Epithelial cell of proximal tubule (primary cell): Measurements from ENCODE around the gene HSPA12B. TPM values are rescaled to one million over a fixed set of nuclear protein-coding genes. Genes with fewer than 3 reads are reported as not detected.

Experiments
- DNase-seq: peaks from one replicate; pipeline ENCODE4 v3.0.0-alpha.2; 2011; ENCODE audit warnings: low read depth
- H3K4me3 ChIP-seq: 2 replicates; pipeline ENCODE4 v1.5.1; 2011; ENCODE audit warnings: low read depth, mild to moderate bottlenecking, low read length
- total RNA-seq: library from RNA; depleted of rRNA; stranded (reverse); fragments of >200 nt; gene quantifications from 2 replicates; pipeline ENCODE4 v1.2.3, GENCODE V29; 2015
- TF ChIP-seq, protein P1 (sequence below): conservative IDR thresholded peaks from 2 replicates; pipeline ENCODE4 v1.5.1; 2012; ENCODE audit warnings: low read depth, mild to moderate bottlenecking, low read length

The HSPA12B gene
- total RNA-seq, 1 donor from 2014 or later, result not detected

DNA sequence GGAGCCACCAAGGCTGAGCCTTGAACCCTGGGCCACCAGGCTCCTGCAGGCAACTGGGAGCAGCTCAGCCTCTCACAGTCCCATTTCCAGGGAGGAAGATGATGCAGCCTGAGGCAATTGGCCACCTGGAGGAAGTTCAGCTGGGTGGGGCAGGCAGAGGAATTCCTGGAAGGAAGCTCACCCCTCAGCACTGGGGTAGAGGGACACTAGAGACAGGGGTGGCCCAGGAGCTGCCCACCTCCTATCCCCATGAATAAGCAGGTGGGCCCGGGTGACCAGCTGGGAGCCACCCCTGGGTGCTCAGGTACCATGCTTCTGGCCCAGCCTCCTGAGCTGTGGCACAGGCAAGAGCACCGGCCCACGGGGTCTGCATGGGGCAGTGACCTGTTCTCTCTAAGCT, 3.6 kb upstream of the HSPA12B start:
- no peak for DNase-seq
- TF ChIP-seq, protein P1, sequence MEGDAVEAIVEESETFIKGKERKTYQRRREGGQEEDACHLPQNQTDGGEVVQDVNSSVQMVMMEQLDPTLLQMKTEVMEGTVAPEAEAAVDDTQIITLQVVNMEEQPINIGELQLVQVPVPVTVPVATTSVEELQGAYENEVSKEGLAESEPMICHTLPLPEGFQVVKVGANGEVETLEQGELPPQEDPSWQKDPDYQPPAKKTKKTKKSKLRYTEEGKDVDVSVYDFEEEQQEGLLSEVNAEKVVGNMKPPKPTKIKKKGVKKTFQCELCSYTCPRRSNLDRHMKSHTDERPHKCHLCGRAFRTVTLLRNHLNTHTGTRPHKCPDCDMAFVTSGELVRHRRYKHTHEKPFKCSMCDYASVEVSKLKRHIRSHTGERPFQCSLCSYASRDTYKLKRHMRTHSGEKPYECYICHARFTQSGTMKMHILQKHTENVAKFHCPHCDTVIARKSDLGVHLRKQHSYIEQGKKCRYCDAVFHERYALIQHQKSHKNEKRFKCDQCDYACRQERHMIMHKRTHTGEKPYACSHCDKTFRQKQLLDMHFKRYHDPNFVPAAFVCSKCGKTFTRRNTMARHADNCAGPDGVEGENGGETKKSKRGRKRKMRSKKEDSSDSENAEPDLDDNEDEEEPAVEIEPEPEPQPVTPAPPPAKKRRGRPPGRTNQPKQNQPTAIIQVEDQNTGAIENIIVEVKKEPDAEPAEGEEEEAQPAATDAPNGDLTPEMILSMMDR, result no peak
- no peak overlapping the region for H3K4me3 ChIP-seq

- DNase-seq, result no peak
- H3K4me3 ChIP-seq, result no peak overlapping the region
- TF ChIP-seq, protein P1, result no peak
These were observed 3.1 kb upstream of the HSPA12B start for GRCh38 chr20:3729378-3729777.

DNA sequence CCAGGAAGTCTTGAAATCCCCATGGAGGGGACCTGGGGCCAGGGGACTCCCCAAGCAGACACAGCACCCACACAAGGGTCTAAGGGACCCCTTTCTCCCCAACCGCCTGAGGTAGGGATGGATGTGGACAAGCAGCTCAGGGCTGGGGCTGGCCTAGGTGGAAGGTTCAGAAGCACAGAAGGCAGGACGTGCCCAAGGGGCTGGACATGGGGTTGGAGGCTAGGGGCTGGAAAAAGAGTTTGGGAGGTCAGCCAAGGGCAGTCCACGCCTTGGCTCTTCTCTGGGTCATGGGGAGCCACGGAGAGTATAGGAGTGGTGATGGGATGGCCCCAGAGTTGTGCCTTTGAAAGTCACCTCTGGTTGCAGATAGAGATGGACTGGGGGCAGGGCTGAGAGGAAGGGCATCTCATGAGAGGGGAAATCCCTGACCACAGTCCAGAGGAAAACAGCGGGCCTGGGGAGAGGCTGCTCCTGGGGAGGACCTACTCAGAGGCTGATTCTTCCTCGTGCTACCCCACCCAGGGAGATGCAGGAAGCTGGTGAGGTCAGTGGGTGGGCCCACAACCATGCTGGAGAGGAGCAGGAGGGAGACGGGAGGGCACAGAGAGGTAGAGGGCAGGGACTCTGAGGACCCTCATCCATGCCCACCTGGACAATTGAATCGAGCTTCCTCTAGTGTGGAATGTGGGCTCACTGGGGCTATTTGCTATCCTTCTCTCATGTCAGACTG, 2.5 kb upstream of the HSPA12B start:
- DNase-seq, result no peak
- TF ChIP-seq, protein P1, result no peak
- no peak overlapping the region for H3K4me3 ChIP-seq

DNA sequence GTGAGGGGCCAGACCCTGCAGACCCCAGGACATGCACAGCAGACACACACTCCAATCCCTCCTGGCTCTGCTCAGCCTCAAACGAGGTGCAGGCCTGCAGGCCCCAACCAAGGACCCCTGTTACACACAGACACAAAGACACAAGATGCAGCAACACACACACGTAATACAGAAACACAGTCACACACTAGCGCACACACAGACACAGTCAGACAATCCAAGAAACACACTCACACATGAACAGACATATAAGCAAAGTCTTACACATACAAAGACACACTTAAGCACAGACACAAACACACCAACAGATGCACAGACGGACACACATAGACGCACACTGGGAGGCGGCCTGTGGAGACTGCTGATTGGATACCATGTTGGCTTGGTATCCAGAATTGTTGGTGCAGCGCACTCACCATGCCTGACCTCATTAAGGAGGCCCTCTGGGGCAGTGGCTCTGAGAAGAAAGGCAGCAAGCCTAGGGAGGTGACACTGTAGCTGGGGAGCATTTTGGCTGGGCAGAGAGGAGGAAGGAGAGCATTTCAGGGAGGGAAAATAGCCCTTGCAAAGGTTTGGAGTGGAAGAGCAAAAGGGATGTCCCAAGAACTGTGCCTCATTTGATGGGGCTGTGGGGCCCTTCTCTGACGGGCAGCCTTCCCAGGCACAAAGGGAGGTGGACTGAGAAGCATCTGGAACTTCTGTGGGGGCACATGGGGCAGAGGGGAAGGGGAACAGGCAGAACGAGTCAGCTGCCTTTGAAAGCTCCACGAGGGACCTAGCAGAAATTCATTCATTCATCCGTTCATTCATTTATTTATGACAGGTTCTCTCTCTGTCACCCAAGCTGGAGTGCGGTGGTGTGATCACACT, 1.4 kb upstream of the HSPA12B start:
- TF ChIP-seq, protein P1, result no peak
- no peak for DNase-seq
- no peak overlapping the region for H3K4me3 ChIP-seq

DNA sequence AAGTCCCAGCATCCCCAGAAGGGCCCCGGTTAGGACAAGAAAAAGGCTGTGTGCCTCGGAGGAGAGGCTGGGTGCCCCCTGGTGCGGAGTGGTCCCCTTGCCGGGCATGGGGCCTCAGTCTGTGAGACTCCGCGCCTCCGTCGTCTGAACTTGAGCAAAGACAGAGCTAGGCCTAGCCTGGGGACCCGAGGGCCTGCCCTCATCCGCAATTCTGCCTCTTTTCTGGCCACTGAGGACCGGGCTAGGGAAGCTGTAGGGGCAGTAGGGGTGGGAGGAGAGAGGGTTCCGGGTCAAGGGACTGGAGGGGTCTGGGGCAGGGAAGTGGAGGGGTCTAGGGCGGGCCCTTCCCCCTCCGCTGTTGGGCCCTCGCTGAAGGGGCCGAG, 550 bp upstream of the HSPA12B start:
- TF ChIP-seq, protein P1, result no peak
- no peak overlapping the region for H3K4me3 ChIP-seq
- DNase-seq, result no peak

GRCh38 chr20:3733119-3733995, 872 bp downstream of the HSPA12B start:
- TF ChIP-seq, protein P1, result no peak
- no peak for DNase-seq
- no peak overlapping the region for H3K4me3 ChIP-seq
